Thyroid gland (tissue), 4 donors: Measurements from ENCODE around the gene INSM1. TPM values are rescaled to one million over a fixed set of nuclear protein-coding genes. Genes with fewer than 3 reads are reported as not detected.

Experiments used
- DNase-seq, 2 donors: peaks; one replicate each; pipeline ENCODE4 v3.0.0-alpha.2; 2019
- H3K27ac ChIP-seq, 3 donors: fragments of 200-600 bp; sonication (generic); 1 replicate in 2 of 3; 2 replicates in 1 of 3; pipeline ENCODE4 v1.5.1; 2016 to 2019; ENCODE audit warnings: mild to moderate bottlenecking in 1 of 3, moderate library complexity in 1 of 3
- H3K27me3 ChIP-seq: fragments of 200-600 bp; sonication (generic); one replicate; pipeline ENCODE4 v1.5.1; 2019
- H3K36me3 ChIP-seq, 2 donors: fragments of 200-600 bp; sonication (generic); one replicate each; pipeline ENCODE4 v1.5.1; 2016 to 2019
- H3K4me1 ChIP-seq, 2 donors: fragments of 200-600 bp; sonication (generic); one replicate each; pipeline ENCODE4 v1.5.1; 2017 to 2019
- H3K4me3 ChIP-seq, 3 donors: fragments of 200-600 bp; sonication (generic); replicated peaks in 1 of 3; 1 replicate in 2 of 3; 2 replicates in 1 of 3; pipeline ENCODE4 v1.5.1; 2016; ENCODE audit warnings: mild to moderate bottlenecking in 1 of 3
- H3K9me3 ChIP-seq: fragments of 200-600 bp; sonication (generic); one replicate; pipeline ENCODE4 v1.5.1; 2017
- CTCF ChIP-seq, 6 experiments: fragments of 200-600 bp in 3 of 6; fragments of 450-650 bp in 3 of 6; sonication (generic) in 3 of 6; IDR thresholded peaks; one replicate each; pipeline ENCODE4 v1.5.1; 2016 to 2019; ENCODE audit warnings: antibody characterized with exemption in 6 of 6, mild to moderate bottlenecking in 2 of 6, inconsistent platforms in 1 of 6, moderate library complexity in 1 of 6
- POLR2A ChIP-seq, 2 donors: fragments of 450-650 bp; IDR thresholded peaks; one replicate each; pipeline ENCODE4 v1.6.1; 2017; ENCODE audit warnings: antibody characterized with exemption in 2 of 2, mild to moderate bottlenecking in 2 of 2, moderate library complexity in 1 of 2
- WGBS, 2 donors: methylation state at CpG; one replicate each; pipeline ENCODE4 v1.1.5; 2017; 5-methylcytosine and 5-hydroxymethylcytosine counted together
- intact Hi-C: fragments of 100-400 bp; cut with DNase I; formaldehyde crosslinking; loops from one replicate; pipeline ENCODE4 v1.15.1; 2023
- total RNA-seq, 4 donors: library from RNA; depleted of rRNA; stranded (reverse); fragments of >200 nt; gene quantifications; one replicate each; pipeline ENCODE4 v1.2.3, GENCODE V29; 2016

Gene INSM1
- total RNA-seq, 4 donors from 2014 or later, result 0.49 TPM; not detected in 3

DNA sequence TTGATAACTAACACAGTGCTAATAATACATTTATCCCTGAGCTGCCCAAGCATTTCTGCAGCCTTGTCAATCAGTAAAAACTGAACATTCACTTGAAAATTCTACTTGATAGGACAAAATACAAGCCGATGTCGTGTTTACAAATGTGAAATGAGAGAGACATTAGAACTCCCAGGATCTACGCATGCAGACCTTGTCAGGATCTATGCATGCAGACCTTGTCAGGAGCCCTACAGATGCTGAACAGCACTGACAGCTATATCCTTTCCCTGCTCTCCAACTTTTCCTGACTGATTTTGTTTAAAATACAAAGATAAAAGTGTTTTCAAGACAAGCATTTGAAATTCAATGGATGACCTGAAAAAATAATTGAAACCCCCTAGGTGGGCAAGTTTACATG lies 28.9 kb downstream of the INSM1 start:
- H3K4me3 ChIP-seq, result no peak overlapping the region
- no peak overlapping the region for H3K27ac ChIP-seq
- intact Hi-C loops, result no loop called here
- DNase-seq, result no peak
- 94 to 99% methylated on average over 3 of the region's 3 CpGs for WGBS, 2 donors
- H3K4me1 ChIP-seq, result no peaks in the 10 kb centered on the region
- H3K27me3 ChIP-seq, result no peaks in the 10 kb centered on the region
- TF ChIP-seq POLR2A (IDR thresholded peaks at IDR 0.05), result no peak
- no peak for TF ChIP-seq CTCF (IDR thresholded peaks at IDR 0.05)
- H3K9me3 ChIP-seq, result no peaks in the 10 kb centered on the region
- H3K36me3 ChIP-seq, result peaks cover 10 to 16% of the 10 kb centered on the region in 2 donors

DNA sequence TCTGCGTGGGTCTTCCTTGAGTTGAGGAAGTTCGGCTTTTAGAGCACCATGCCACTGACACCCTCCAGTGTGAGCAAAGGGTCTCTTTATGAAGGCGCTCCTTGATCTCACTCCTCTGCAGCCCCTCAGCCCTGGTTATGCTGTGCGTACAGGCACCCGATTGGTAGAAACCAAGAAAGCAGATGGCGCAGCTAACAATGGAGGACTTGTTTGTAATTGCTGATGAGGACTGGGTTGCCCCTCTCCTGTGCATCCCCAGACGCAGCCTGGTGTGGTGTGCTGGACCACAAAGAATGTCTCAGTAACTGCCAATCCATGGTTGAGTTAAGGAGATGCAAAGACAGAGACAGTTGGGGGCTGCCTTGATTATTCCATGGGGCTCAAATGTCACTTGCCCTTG lies 30.2 kb downstream of the INSM1 start:
- no peak overlapping the region for H3K4me3 ChIP-seq
- H3K27ac ChIP-seq, result no peak overlapping the region
- H3K36me3 ChIP-seq, result peaks cover 0 to 3% of the 10 kb centered on the region in 2 donors
- no peaks in the 10 kb centered on the region for H3K4me1 ChIP-seq
- TF ChIP-seq CTCF (IDR thresholded peaks at IDR 0.05) (no peak), POLR2A (IDR thresholded peaks at IDR 0.05) (no peak)
- intact Hi-C loops, result no loop called here
- H3K27me3 ChIP-seq, result no peaks in the 10 kb centered on the region
- no peak for DNase-seq
- H3K9me3 ChIP-seq, result no peaks in the 10 kb centered on the region
- 95 to 97% methylated on average over 7 of the region's 7 CpGs for WGBS, 2 donors

DNA sequence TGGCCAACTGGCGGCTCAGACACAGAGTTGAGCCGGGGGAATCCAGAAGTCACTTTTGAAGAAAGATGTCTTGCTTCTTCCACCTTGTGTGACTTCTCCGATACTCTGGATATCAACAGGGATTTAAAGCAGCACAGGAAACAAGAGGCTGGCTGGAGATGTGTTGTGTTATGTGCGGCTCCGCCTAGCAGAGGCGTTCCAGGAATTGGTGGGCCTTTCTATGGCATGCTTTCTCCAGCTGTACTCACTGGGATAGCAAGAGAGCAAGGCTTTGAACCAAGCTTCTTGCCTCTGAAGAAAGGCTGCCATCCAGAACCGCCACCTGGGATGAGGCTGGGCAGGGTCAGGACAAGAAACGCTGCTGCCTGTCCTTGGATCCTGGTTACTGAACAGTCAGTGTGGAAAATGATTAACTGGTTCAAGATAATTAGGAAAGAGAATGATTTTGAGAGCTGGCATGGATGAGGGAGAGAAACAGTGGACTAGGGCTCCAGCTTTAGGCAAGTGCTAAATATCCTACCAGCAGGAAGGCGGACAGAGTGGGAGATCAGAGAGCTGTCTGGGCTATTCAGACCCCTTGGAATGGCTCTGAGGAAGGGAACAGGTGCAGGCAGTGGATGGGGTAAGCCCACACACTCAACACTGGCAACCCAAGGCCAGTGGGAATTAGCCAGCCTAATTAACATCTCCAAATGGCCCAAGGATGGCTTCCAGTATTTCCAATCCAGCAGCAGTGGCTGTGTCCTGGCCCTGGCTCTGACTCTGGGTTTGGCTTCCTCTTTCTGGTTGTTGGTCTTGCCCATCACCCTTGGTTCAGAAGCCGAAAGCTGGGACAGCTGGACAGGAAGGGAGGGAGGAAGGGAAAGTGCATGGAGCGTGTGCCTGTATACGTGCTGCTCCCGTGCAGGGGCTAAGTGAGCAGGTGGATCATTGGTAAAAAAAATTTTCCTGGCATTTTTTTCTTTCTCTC lies 31.9 kb downstream of the INSM1 start:
- H3K36me3 ChIP-seq, result peaks cover 0 to 3% of the 10 kb centered on the region in 2 donors

GRCh38 chr20:20401991-20402390 lies 34.1 kb downstream of the INSM1 start:
- H3K4me3 ChIP-seq, result no peak overlapping the region
- peaks cover 0 to 3% of the 10 kb centered on the region in 2 donors for H3K36me3 ChIP-seq
- intact Hi-C loops, result no loop called here
- no peaks in the 10 kb centered on the region for H3K27me3 ChIP-seq
- TF ChIP-seq CTCF (IDR thresholded peaks at IDR 0.05) (no peak), POLR2A (IDR thresholded peaks at IDR 0.05) (no peak)
- no peaks in the 10 kb centered on the region for H3K9me3 ChIP-seq
- H3K4me1 ChIP-seq, result no peaks in the 10 kb centered on the region
- 90 to 100% methylated on average over 3 of the region's 3 CpGs for whole genome bisulfite sequencing, 2 donors
- DNase-seq, result no peak
- H3K27ac ChIP-seq, result no peak overlapping the region

More for the DNA sequence above, 31.9 kb downstream of the INSM1 start:
- no peak overlapping the region for H3K27ac ChIP-seq
- no peaks in the 10 kb centered on the region for H3K9me3 ChIP-seq
- no peak for TF ChIP-seq POLR2A (IDR thresholded peaks at IDR 0.05)
- no peak for TF ChIP-seq CTCF (IDR thresholded peaks at IDR 0.05)
- no peaks in the 10 kb centered on the region for H3K27me3 ChIP-seq
- no peak overlapping the region for H3K4me3 ChIP-seq
- no peaks in the 10 kb centered on the region for H3K4me1 ChIP-seq
- DNase-seq, result no peak
- intact Hi-C loops, result no loop called here
- 94 to 96% methylated on average over 13 of the region's 13 CpGs for WGBS, 2 donors

GRCh38 chr20:20404633-20405032 lies 36.7 kb downstream of the INSM1 start:
- TF ChIP-seq POLR2A (IDR thresholded peaks at IDR 0.05) (no peak), CTCF (IDR thresholded peaks at IDR 0.05) (no peak)
- no peak for DNase-seq
- Histone ChIP-seq H3K4me1 (no peaks in the 10 kb centered on the region), H3K9me3 (no peaks in the 10 kb centered on the region), H3K27ac (no peak overlapping the region), H3K27me3 (no peaks in the 10 kb centered on the region), H3K36me3 (no peaks in the 10 kb centered on the region), H3K4me3 (no peak overlapping the region)
- 92 to 97% methylated on average over 5 of the region's 5 CpGs for WGBS, 2 donors
- intact Hi-C loops, result no loop called here
